ENCODE measurements around the gene WDR46.
"Not testable (repeated sequence)": the region's sequence is repeated elsewhere in the genome, so short reads cannot be mapped to it uniquely, and the experiment has no call there.

- TF ChIP-seq CTCF (IDR thresholded peaks at IDR 0.05; ENCODE audit: control extremely low read depth in 1 of 3, insufficient read depth in 1 of 3, low read depth in 1 of 3, low read length in 3 of 3); CHD2 (IDR thresholded peaks at IDR 0.05; ENCODE audit: low read length); HDAC6 (IDR thresholded peaks at IDR 0.05; ENCODE audit: low read depth, low read length); POLR2A (IDR thresholded peaks at IDR 0.05; ENCODE audit: control extremely low read depth in 1 of 2, low read depth in 2 of 2, low read length in 2 of 2); KDM1A (IDR thresholded peaks at IDR 0.05; ENCODE audit: borderline replicate concordance, low read length); SP1 (IDR thresholded peaks at IDR 0.05; ENCODE audit: low read depth, low read length); RAD21 (IDR thresholded peaks at IDR 0.05 in 1 of 2, conservative IDR thresholded peaks at IDR 0.05 in 1 of 2; ENCODE audit: low read depth in 2 of 2, low read length in 2 of 2); BCL11A (IDR thresholded peaks at IDR 0.05; ENCODE audit: low read depth in 2 of 2, low read length in 2 of 2); CREB1 (IDR thresholded peaks at IDR 0.05); RXRA (IDR thresholded peaks at IDR 0.05; ENCODE audit: insufficient read depth, low read depth, low read length); TEAD4 (IDR thresholded peaks at IDR 0.05; ENCODE audit: low read depth, low read length); EGR1 (IDR thresholded peaks at IDR 0.05; ENCODE audit: borderline replicate concordance, low read depth, low read length); CEBPB (IDR thresholded peaks at IDR 0.05; ENCODE audit: low read depth, low read length); BRCA1 (IDR thresholded peaks at IDR 0.05; ENCODE audit: low read depth, low read length): not testable (repeated sequence)
Measured at GRCh38 chr6:33262490-33262889, 26.5 kb downstream of the WDR46 start.
